K562 (cell line): ENCODE results near the gene CIB2. TPM values are rescaled to one million over a fixed set of nuclear protein-coding genes. Genes with fewer than 3 reads are reported as not detected.
A peak's percentile ranks its signal among the peaks of the same experiment; 100 is the strongest.

Experiments
- ATAC-seq: fragments of 200-7000 bp; cut with Tn5 transposase; 3 replicates; pipeline ENCODE4 v1.9.1; 2020; ENCODE audit warnings: moderate library complexity
- BruUV-seq: library from RNA; stranded (reverse); fragments of 400-500 nt; replicated peaks from 2 replicates; lab custom pipeline; 2021; lab: Mats Ljungman, UMichigan
- CTCF ChIA-PET: fragments of 300-600 bp; formaldehyde crosslinking; extraction: SDS; loops from one replicate; lab custom pipeline; 2021; ENCODE audit warnings: low intra/inter-chr PET ratio; lab: Yijun Ruan, JAX
- POLR2A ChIA-PET: fragments of 300-600, 350-650 bp; sonication (Branson Sonifier 250); formaldehyde crosslinking; extraction: SDS; loops from one replicate; lab custom pipeline; 2021; ENCODE audit warnings: antibody characterized with exemption, inconsistent platforms; lab: Yijun Ruan, JAX
- DNase-seq, 4 experiments: peaks; one replicate each; pipeline versions ENCODE4 v3.0.0 to v3.0.0-alpha.2; 2011 to 2018; ENCODE audit warnings: low spot score in 3 of 4, mixed read lengths in 3 of 4; ENCODE audit errors: extremely low read depth in 1 of 4
- FAIRE-seq: peaks from 2 replicates; lab custom pipeline; 2011; peaks lifted over from hg19 to GRCh38; lab: Jason Lieb, UNC
- H2AFZ ChIP-seq: 2 replicates; pipeline ENCODE4 v1.6.0; 2011; ENCODE audit warnings: low read depth, low read length, control low read depth, inconsistent platforms
- H3K27ac ChIP-seq: fragments of 200-600 bp; 3 replicates; pipeline ENCODE4 v1.8.0; 2011; ENCODE audit warnings: low read depth, mild to moderate bottlenecking, control low read depth, inconsistent platforms, low read length, moderate library complexity, mixed read lengths; ENCODE audit errors: extremely low read depth
- H3K27me3 ChIP-seq, 2 experiments: fragments of 300-600 bp in 1 of 2; 2 replicates in 1 of 2; 3 replicates in 1 of 2; pipeline versions ENCODE4 v1.6.0 to v1.8.0; 2011; ENCODE audit warnings: inconsistent platforms in 2 of 2, low read length in 2 of 2, mild to moderate bottlenecking in 1 of 2, mixed read lengths in 1 of 2, moderate library complexity in 1 of 2; ENCODE audit not compliant: control insufficient read depth in 2 of 2, insufficient read depth in 2 of 2
- H3K36me3 ChIP-seq: fragments of 300-600 bp; 3 replicates; pipeline ENCODE4 v1.8.0; 2011; ENCODE audit warnings: mild to moderate bottlenecking, low read length, inconsistent platforms; ENCODE audit not compliant: control insufficient read depth, insufficient read depth
- H3K4me1 ChIP-seq, 2 experiments: fragments of 200-600 bp in 1 of 2; replicated peaks in 1 of 2; 2 replicates in 1 of 2; 3 replicates in 1 of 2; pipeline versions ENCODE4 v1.5.1 to v1.8.0; 2011; ENCODE audit warnings: inconsistent platforms in 2 of 2, low read length in 2 of 2, mild to moderate bottlenecking in 1 of 2, mixed read lengths in 1 of 2, moderate library complexity in 1 of 2; ENCODE audit not compliant: control insufficient read depth in 2 of 2, insufficient read depth in 2 of 2
- H3K4me2 ChIP-seq: 2 replicates; pipeline ENCODE4 v1.6.1; 2011; ENCODE audit warnings: low read length, control low read depth, inconsistent platforms, mixed read lengths; ENCODE audit not compliant: insufficient read depth
- H3K4me3 ChIP-seq: fragments of 200-600 bp; sonication (generic), shearing (Covaris generic); 2 replicates; pipeline ENCODE4 v1.5.1; 2016; ENCODE audit warnings: control low read depth, inconsistent platforms
- H3K79me2 ChIP-seq: fragments of 200-600 bp; 3 replicates; pipeline ENCODE4 v1.8.0; 2011; ENCODE audit warnings: low read length, inconsistent platforms; ENCODE audit not compliant: control insufficient read depth, insufficient read depth
- H3K9ac ChIP-seq, 2 experiments: 2 replicates each; pipeline versions ENCODE4 v1.6.0 to v1.6.1; 2011; ENCODE audit warnings: low read depth in 2 of 2, low read length in 2 of 2, control low read depth in 1 of 2, inconsistent platforms in 1 of 2, mild to moderate bottlenecking in 1 of 2, mixed read lengths in 1 of 2; ENCODE audit not compliant: insufficient read depth in 1 of 2
- H3K9me1 ChIP-seq: one replicate; pipeline ENCODE4 v1.6.0; 2011; ENCODE audit warnings: inconsistent platforms, mild to moderate bottlenecking, low read length, moderate library complexity; ENCODE audit not compliant: control insufficient read depth, insufficient read depth
- H3K9me3 ChIP-seq: replicated peaks from 2 replicates; pipeline ENCODE4 v1.5.1; 2011; ENCODE audit warnings: low read depth, low read length, inconsistent platforms; ENCODE audit not compliant: control insufficient read depth, insufficient read depth
- H4K20me1 ChIP-seq: replicated peaks from 2 replicates; pipeline ENCODE4 v1.6.1; 2011; ENCODE audit warnings: low read length, inconsistent platforms, mixed read lengths; ENCODE audit not compliant: control insufficient read depth, insufficient read depth
- ATF3 ChIP-seq, 2 experiments: fragments of 450-650 bp in 1 of 2; sonication (generic) in 1 of 2; formaldehyde crosslinking in 1 of 2; IDR thresholded peaks in 1 of 2; conservative IDR thresholded peaks in 1 of 2; 2 replicates each; pipeline versions ENCODE4 v1.6.1 to v1.8.1; 2016 to 2023; ENCODE audit warnings: mild to moderate bottlenecking in 2 of 2, moderate library complexity in 2 of 2, inconsistent platforms in 1 of 2, missing genetic modification reagents in 1 of 2
- CHD1 ChIP-seq: fragments of 200-600 bp; sonication (generic); IDR thresholded peaks from one replicate; pipeline ENCODE4 v1.6.1; 2012; ENCODE audit warnings: mild to moderate bottlenecking, moderate library complexity, low read length, inconsistent platforms
- FOSL1 ChIP-seq: fragments of 200-800 bp; sonication (Bioruptor generic); conservative IDR thresholded peaks from 2 replicates; pipeline ENCODE4 v1.6.1; 2016; ENCODE audit warnings: missing genetic modification characterization, missing compliant biosample characterization
- TRIM28 ChIP-seq: fragments of 450-650 bp; IDR thresholded peaks from 2 replicates; pipeline ENCODE4 v1.6.1; 2017
- ZNF224 ChIP-seq: sonication (generic); formaldehyde crosslinking; IDR thresholded peaks from 2 replicates; pipeline ENCODE4 v1.8.0; 2022; ENCODE audit warnings: mild to moderate bottlenecking, missing genetic modification reagents
- WGBS: fragments of 100-300 bp; shearing (Covaris generic); methylation state at CpG from one replicate; pipeline ENCODE4 v1.1.6; 2016; ENCODE audit warnings: low coverage, mixed read lengths; ENCODE audit not compliant: insufficient coverage; ENCODE audit errors: missing lambda C conversion rate; 5-methylcytosine and 5-hydroxymethylcytosine counted together
- in situ Hi-C: fragments of 300-500 bp; cut with MboI; formaldehyde crosslinking; loops from 4 replicates; pipeline ENCODE4 v1.15.0; 2018; ENCODE audit warnings: inconsistent platforms, mixed read lengths
- intact Hi-C: fragments of 100-400 bp; cut with micrococcal nuclease; formaldehyde crosslinking; loops from 2 replicates; pipeline ENCODE4 v1.14.2; 2022
- polyA plus RNA-seq, 8 experiments: library from polyadenylated mRNA; depleted of rRNA in 4 of 8; stranded (reverse) in 5 of 8; unstranded in 3 of 8; fragments of >200 nt; fragmentation: Nextera tagmentation in 2 of 8; fragmentation: Illumina TruSeq in 1 of 8; extraction: Ambion mirVana in 2 of 8; extraction: Trizol in 1 of 8; gene quantifications; 2 replicates each; pipeline versions ENCODE4 v1.2.1 to v1.2.3, GENCODE V29; 2011 to 2014; ENCODE audit warnings: inconsistent platforms in 1 of 8, missing spikeins in 1 of 8
- total RNA-seq, 7 experiments: library from RNA; depleted of rRNA in 6 of 7; stranded (reverse); fragments of >200 nt in 6 of 7; fragmentation: Illumina TruSeq in 2 of 7; extraction: Trizol in 2 of 7; gene quantifications; 2 replicates each; pipeline versions ENCODE4 v1.2.1 to v1.2.3, GENCODE V29; 2011 to 2021; ENCODE audit warnings: low replicate concordance in 1 of 7
- TF ChIP-seq, protein P1 (sequence below): fragments of 450-650 bp; IDR thresholded peaks from 2 replicates; pipeline ENCODE4 v1.6.1; 2017; ENCODE audit warnings: antibody characterized with exemption, mild to moderate bottlenecking

Gene CIB2
- total and polyA plus RNA-seq, 9 of the 15 experiments (the other 6 are each of a cell fraction or from before 2014, with no cell fraction given) = 1.5 to 37.4 (median 19.4) TPM

DNA sequence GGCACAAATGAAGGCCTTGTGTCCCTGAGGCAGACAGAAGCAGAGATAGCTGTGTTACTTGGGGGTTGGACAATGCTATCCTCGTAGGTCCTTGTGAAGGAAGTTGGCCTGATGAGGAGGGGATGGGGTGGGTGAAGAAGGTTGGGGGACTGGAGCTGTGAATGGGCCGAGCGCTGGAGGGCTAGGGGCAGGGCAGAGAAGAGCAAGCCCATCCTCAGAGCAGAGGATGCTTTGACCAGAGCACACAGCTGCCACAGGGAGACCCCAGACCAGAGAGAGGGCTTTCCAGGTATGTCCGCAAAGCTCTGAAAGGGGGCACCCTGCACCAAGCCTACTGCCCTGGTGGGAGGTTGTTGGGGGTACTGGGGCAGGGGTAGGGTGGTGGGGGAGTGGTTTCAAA, 48.1 kb downstream of the CIB2 start (continued):
- TF ChIP-seq, protein P1, sequence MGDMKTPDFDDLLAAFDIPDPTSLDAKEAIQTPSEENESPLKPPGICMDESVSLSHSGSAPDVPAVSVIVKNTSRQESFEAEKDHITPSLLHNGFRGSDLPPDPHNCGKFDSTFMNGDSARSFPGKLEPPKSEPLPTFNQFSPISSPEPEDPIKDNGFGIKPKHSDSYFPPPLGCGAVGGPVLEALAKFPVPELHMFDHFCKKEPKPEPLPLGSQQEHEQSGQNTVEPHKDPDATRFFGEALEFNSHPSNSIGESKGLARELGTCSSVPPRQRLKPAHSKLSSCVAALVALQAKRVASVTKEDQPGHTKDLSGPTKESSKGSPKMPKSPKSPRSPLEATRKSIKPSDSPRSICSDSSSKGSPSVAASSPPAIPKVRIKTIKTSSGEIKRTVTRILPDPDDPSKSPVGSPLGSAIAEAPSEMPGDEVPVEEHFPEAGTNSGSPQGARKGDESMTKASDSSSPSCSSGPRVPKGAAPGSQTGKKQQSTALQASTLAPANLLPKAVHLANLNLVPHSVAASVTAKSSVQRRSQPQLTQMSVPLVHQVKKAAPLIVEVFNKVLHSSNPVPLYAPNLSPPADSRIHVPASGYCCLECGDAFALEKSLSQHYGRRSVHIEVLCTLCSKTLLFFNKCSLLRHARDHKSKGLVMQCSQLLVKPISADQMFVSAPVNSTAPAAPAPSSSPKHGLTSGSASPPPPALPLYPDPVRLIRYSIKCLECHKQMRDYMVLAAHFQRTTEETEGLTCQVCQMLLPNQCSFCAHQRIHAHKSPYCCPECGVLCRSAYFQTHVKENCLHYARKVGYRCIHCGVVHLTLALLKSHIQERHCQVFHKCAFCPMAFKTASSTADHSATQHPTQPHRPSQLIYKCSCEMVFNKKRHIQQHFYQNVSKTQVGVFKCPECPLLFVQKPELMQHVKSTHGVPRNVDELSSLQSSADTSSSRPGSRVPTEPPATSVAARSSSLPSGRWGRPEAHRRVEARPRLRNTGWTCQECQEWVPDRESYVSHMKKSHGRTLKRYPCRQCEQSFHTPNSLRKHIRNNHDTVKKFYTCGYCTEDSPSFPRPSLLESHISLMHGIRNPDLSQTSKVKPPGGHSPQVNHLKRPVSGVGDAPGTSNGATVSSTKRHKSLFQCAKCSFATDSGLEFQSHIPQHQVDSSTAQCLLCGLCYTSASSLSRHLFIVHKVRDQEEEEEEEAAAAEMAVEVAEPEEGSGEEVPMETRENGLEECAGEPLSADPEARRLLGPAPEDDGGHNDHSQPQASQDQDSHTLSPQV = no peak
- TF ChIP-seq ZNF224 = no peak
- no peak for TF ChIP-seq CHD1

GRCh38 chr15:78082743-78083110, 48.5 kb downstream of the CIB2 start:
- POLR2A ChIA-PET = no interaction called here
- no peaks in the 10 kb centered on the region for H3K9me3 ChIP-seq
- H3K79me2 ChIP-seq = no peaks in the 10 kb centered on the region
- peak overlapping the region; percentile 69; the same call in 1 of the 2 replicates for H2AFZ ChIP-seq
- H3K4me2 ChIP-seq = no peak overlapping the region
- in situ Hi-C loops (no loop called here), intact Hi-C loops (no loop called here)
- DNase-seq (no peak), ATAC-seq (peak; percentile 21; the same call in 2 of the 3 replicates), FAIRE-seq (no peak)
- no peak overlapping the region for H3K4me3 ChIP-seq
- H3K9ac ChIP-seq = no peak overlapping the region
- H3K36me3 ChIP-seq = no peaks in the 10 kb centered on the region
- CTCF ChIA-PET = no interaction called here
- H3K4me1 ChIP-seq = 0 out of 5 replicates have a peak, but pooled peaks cover 0 to 3% of the 10 kb centered on the region in 2 experiments
- no peaks in the 10 kb centered on the region for H3K9me1 ChIP-seq
- 50% methylated on average over 1 of the region's 1 CpG for WGBS
- no TSS peak for BruUV-seq
- no peak overlapping the region for H3K27ac ChIP-seq
- no peaks in the 10 kb centered on the region for H4K20me1 ChIP-seq
- TF ChIP-seq TRIM28 = no peak
- 0 out of 2 replicates have a peak, but pooled peaks have one; percentile 0 for TF ChIP-seq ATF3 (IDR thresholded peaks at IDR 0.05)
- no peak for TF ChIP-seq ATF3 (CRISPR knock-in tag; conservative IDR thresholded peaks at IDR 0.05)
- 0 out of 2 replicates have a peak, but pooled peaks have one; percentile 5 for TF ChIP-seq FOSL1 (tag)
- H3K27me3 ChIP-seq = no peaks in the 10 kb centered on the region
